K562 (cell line): ENCODE data around the gene HPDL.

Experiments used
- CTCF ChIP-seq, 3 experiments: IDR thresholded peaks in 2 of 3; conservative IDR thresholded peaks in 1 of 3; 2 replicates each; pipeline ENCODE4 v1.5.1; 2011 to 2012; ENCODE audit warnings: low read length in 3 of 3, mild to moderate bottlenecking in 3 of 3, control low read depth in 2 of 3, improper control_type of control experiment in 1 of 3, inconsistent platforms in 1 of 3, low read depth in 1 of 3, mixed read lengths in 1 of 3, moderate library complexity in 1 of 3; ENCODE audit not compliant: insufficient read depth in 2 of 3
- HDAC2 ChIP-seq: fragments of 450-650 bp; IDR thresholded peaks from 2 replicates; pipeline ENCODE4 v1.6.1; 2016; ENCODE audit warnings: mild to moderate bottlenecking
- KDM2B ChIP-seq: fragments of 250-450 bp; sonication (Bioruptor Pico); IDR thresholded peaks from 2 replicates; pipeline ENCODE4 v1.8.0; 2021; ENCODE audit warnings: mild to moderate bottlenecking, moderate library complexity
- PBX2 ChIP-seq, 2 experiments: IDR thresholded peaks in 1 of 2; conservative IDR thresholded peaks in 1 of 2; 2 replicates each; pipeline ENCODE4 v1.6.1; 2016; ENCODE audit warnings: low read depth in 2 of 2, mild to moderate bottlenecking in 1 of 2, missing compliant biosample characterization in 1 of 2, missing genetic modification characterization in 1 of 2, moderate library complexity in 1 of 2
- SRSF3 ChIP-seq: fragments of 200-400 bp; formaldehyde crosslinking; IDR thresholded peaks from 2 replicates; pipeline ENCODE4 v1.6.1; 2016; ENCODE audit warnings: mild to moderate bottlenecking, low read length, moderate library complexity; ENCODE audit not compliant: insufficient read depth
- TCF3 ChIP-seq: sonication (generic); formaldehyde crosslinking; IDR thresholded peaks from 2 replicates; pipeline ENCODE4 v1.4.0; 2020; ENCODE audit warnings: mild to moderate bottlenecking, missing genetic modification reagents
- ZBTB7A ChIP-seq: IDR thresholded peaks from 2 replicates; pipeline ENCODE4 v1.6.1; 2011; ENCODE audit warnings: low read depth, mild to moderate bottlenecking, low read length, moderate library complexity, borderline replicate concordance; ENCODE audit not compliant: control insufficient read depth

GRCh38 chr1:45346473-45346872, 19.8 kb downstream of the HPDL start:
- TF ChIP-seq PBX2 (CRISPR knock-in tag; IDR thresholded peaks at IDR 0.05; ENCODE audit: low read depth) (no peak), PBX2 (tag; conservative IDR thresholded peaks at IDR 0.05; ENCODE audit: low read depth) (no peak), TCF3 (CRISPR knock-in tag) (no peak), HDAC2 (no peak), CTCF (IDR thresholded peaks at IDR 0.05 in 2 of 3, conservative IDR thresholded peaks at IDR 0.05 in 1 of 3; ENCODE audit: insufficient read depth in 2 of 3, low read depth in 1 of 3, low read length in 3 of 3) (no peak), ZBTB7A (no peak), KDM2B (CRISPR knock-in tag) (no peak), SRSF3 (no peak)
